H1 (cell line): Measurements from ENCODE around the gene MEGF11. TPM values are rescaled to one million over a fixed set of nuclear protein-coding genes. Genes with fewer than 3 reads are reported as not detected.
A peak's percentile ranks its signal among the peaks of the same experiment; 100 is the strongest.

Experiments used
- CTCF ChIA-PET: fragments of 300-600 bp; sonication (Branson Sonifier 250); formaldehyde crosslinking; loops from one replicate; lab custom pipeline; 2021; ENCODE audit not compliant: partially characterized antibody; lab: Charles Lee
- POLR2A ChIA-PET: fragments of 300-600 bp; sonication (Branson Sonifier 250); formaldehyde crosslinking; loops from one replicate; lab custom pipeline; 2021; ENCODE audit warnings: inconsistent platforms; ENCODE audit not compliant: partially characterized antibody; lab: Charles Lee
- DNase-seq, 2 experiments: peaks; one replicate each; pipeline versions ENCODE4 v3.0.0 to v3.0.0-alpha.2; 2010 to 2022; ENCODE audit warnings: low spot score in 2 of 2, low read depth in 1 of 2, mixed read lengths in 1 of 2
- FAIRE-seq: peaks from 2 replicates; lab custom pipeline; 2011; peaks lifted over from hg19 to GRCh38; lab: Jason Lieb, UNC
- H2AFZ ChIP-seq: 2 replicates; pipeline ENCODE4 v1.8.1; 2012; ENCODE audit warnings: low read length, inconsistent platforms
- H2AK5ac ChIP-seq: 2 replicates; pipeline ENCODE4 v1.6.1; 2013; ENCODE audit warnings: low read depth, low read length
- H2BK120ac ChIP-seq: replicated peaks from 2 replicates; pipeline ENCODE3; 2013; ENCODE audit warnings: low read depth, low read length, inconsistent platforms
- H2BK12ac ChIP-seq: 2 replicates; pipeline ENCODE4 v1.6.1; 2013; ENCODE audit warnings: low read depth, low read length
- H2BK15ac ChIP-seq: 2 replicates; pipeline ENCODE4 v1.6.1; 2013; ENCODE audit warnings: low read length
- H2BK20ac ChIP-seq: 2 replicates; pipeline ENCODE4 v1.6.1; 2013; ENCODE audit warnings: low read length
- H2BK5ac ChIP-seq: 2 replicates; pipeline ENCODE4 v1.6.1; 2013; ENCODE audit warnings: low read depth, low read length
- H3K14ac ChIP-seq: 2 replicates; pipeline ENCODE4 v1.6.1; 2013; ENCODE audit warnings: inconsistent platforms; ENCODE audit not compliant: insufficient read length
- H3K18ac ChIP-seq: 2 replicates; pipeline ENCODE4 v1.6.1; 2013; ENCODE audit warnings: low read length; ENCODE audit errors: extremely low read depth
- H3K23ac ChIP-seq: 2 replicates; pipeline ENCODE4 v1.6.1; 2013; ENCODE audit warnings: inconsistent platforms; ENCODE audit not compliant: insufficient read length
- H3K23me2 ChIP-seq: 2 replicates; pipeline ENCODE4 v1.6.1; 2013; ENCODE audit warnings: low read depth, low read length
- H3K27ac ChIP-seq: 2 replicates; pipeline ENCODE4 v1.6.1; 2011; ENCODE audit warnings: low read depth, low read length, inconsistent platforms
- H3K27me3 ChIP-seq, 4 experiments: replicated peaks in 1 of 4; 1 replicate in 1 of 4; 2 replicates in 3 of 4; pipeline versions ENCODE4 v1.6.1 to v1.8.1; 2011 to 2013; ENCODE audit warnings: low read length in 3 of 4, mild to moderate bottlenecking in 3 of 4, inconsistent platforms in 2 of 4, mixed read lengths in 2 of 4, moderate library complexity in 1 of 4; ENCODE audit not compliant: control insufficient read depth in 3 of 4, insufficient read depth in 3 of 4; ENCODE audit errors: extremely low read depth in 1 of 4
- H3K36me3 ChIP-seq, 4 experiments: 2 replicates each; pipeline versions ENCODE4 v1.6.1 to v1.8.1; 2011 to 2013; ENCODE audit warnings: mild to moderate bottlenecking in 4 of 4, low read length in 3 of 4, moderate library complexity in 2 of 4, control low read depth in 1 of 4, inconsistent platforms in 1 of 4; ENCODE audit not compliant: insufficient read depth in 4 of 4, control insufficient read depth in 2 of 4
- H3K4ac ChIP-seq: replicated peaks from 2 replicates; pipeline ENCODE3; 2013; ENCODE audit warnings: low read length, low read depth, mixed read lengths, inconsistent platforms; ENCODE audit not compliant: insufficient read length
- H3K4me1 ChIP-seq, 4 experiments: replicated peaks in 1 of 4; 1 replicate in 1 of 4; 2 replicates in 3 of 4; pipeline versions ENCODE4 v1.6.1 to v1.8.1; 2011 to 2013; ENCODE audit warnings: low read length in 3 of 4, inconsistent platforms in 2 of 4, mixed read lengths in 1 of 4; ENCODE audit not compliant: insufficient read depth in 4 of 4, control insufficient read depth in 3 of 4
- H3K4me2 ChIP-seq, 2 experiments: 2 replicates each; pipeline versions ENCODE4 v1.6.1 to v1.8.1; 2011 to 2013; ENCODE audit warnings: low read depth in 2 of 2, low read length in 2 of 2, control low read depth in 1 of 2, inconsistent platforms in 1 of 2, mild to moderate bottlenecking in 1 of 2; ENCODE audit not compliant: insufficient read depth in 1 of 2
- H3K4me3 ChIP-seq, 4 experiments: fragments of 200-600, 300-600 bp in 1 of 4; sonication (generic), shearing (Covaris generic), sonication (Bioruptor Twin) in 1 of 4; 2 replicates each; pipeline versions ENCODE4 v1.5.1 to v1.8.1; 2011 to 2016; ENCODE audit warnings: low read length in 4 of 4, low read depth in 3 of 4, control low read depth in 2 of 4, inconsistent platforms in 2 of 4, mild to moderate bottlenecking in 2 of 4, mixed read lengths in 1 of 4, moderate library complexity in 1 of 4; ENCODE audit not compliant: insufficient read depth in 2 of 4; ENCODE audit errors: extremely low read depth in 1 of 4
- H3K56ac ChIP-seq: replicated peaks from 2 replicates; pipeline ENCODE3; 2013; ENCODE audit warnings: low read depth, mild to moderate bottlenecking, mixed read lengths, low read length, inconsistent platforms; ENCODE audit not compliant: insufficient read length
- H3K79me1 ChIP-seq: 2 replicates; pipeline ENCODE4 v1.6.1; 2013; ENCODE audit warnings: low read depth, low read length, control low read depth
- H3K79me2 ChIP-seq, 2 experiments: 2 replicates each; pipeline versions ENCODE4 v1.6.1 to v1.8.1; 2012 to 2013; ENCODE audit warnings: low read length in 2 of 2, mild to moderate bottlenecking in 2 of 2, inconsistent platforms in 1 of 2; ENCODE audit not compliant: insufficient read depth in 2 of 2, control insufficient read depth in 1 of 2
- H3K9ac ChIP-seq, 4 experiments: replicated peaks in 1 of 4; 1 replicate in 1 of 4; 2 replicates in 3 of 4; pipeline versions ENCODE4 v1.6.1 to v1.8.1; 2011 to 2013; ENCODE audit warnings: low read depth in 3 of 4, low read length in 3 of 4, control low read depth in 2 of 4, mild to moderate bottlenecking in 2 of 4, moderate library complexity in 2 of 4, inconsistent platforms in 1 of 4; ENCODE audit errors: extremely low read depth in 1 of 4
- H3K9me3 ChIP-seq, 2 experiments: 2 replicates each; pipeline versions ENCODE4 v1.6.1 to v1.8.1; 2012 to 2013; ENCODE audit warnings: mild to moderate bottlenecking in 2 of 2, moderate library complexity in 2 of 2, control low read depth in 1 of 2, inconsistent platforms in 1 of 2, low read depth in 1 of 2, low read length in 1 of 2, mixed read lengths in 1 of 2; ENCODE audit not compliant: insufficient read depth in 2 of 2
- H4K20me1 ChIP-seq, 2 experiments: replicated peaks in 1 of 2; 2 replicates each; pipeline versions ENCODE3 to v1.8.1; 2011 to 2013; ENCODE audit warnings: inconsistent platforms in 2 of 2, low read length in 2 of 2, mild to moderate bottlenecking in 1 of 2; ENCODE audit not compliant: insufficient read depth in 2 of 2, control insufficient read depth in 1 of 2
- H4K5ac ChIP-seq: 2 replicates; pipeline ENCODE4 v1.6.1; 2013; ENCODE audit warnings: low read length, low read depth, mixed read lengths, inconsistent platforms; ENCODE audit not compliant: insufficient read length
- H4K8ac ChIP-seq: 2 replicates; pipeline ENCODE4 v1.8.0; 2013; ENCODE audit warnings: mild to moderate bottlenecking, moderate library complexity, low read length, inconsistent platforms; ENCODE audit not compliant: insufficient read depth; ENCODE audit errors: extremely low read depth
- H4K91ac ChIP-seq: replicated peaks from 2 replicates; pipeline ENCODE3; 2013; ENCODE audit warnings: low read length, mixed read lengths, inconsistent platforms; ENCODE audit not compliant: insufficient read length
- CBX5 ChIP-seq: fragments of 300-800, 300-1000 bp; sonication (generic); IDR thresholded peaks from 2 replicates; pipeline ENCODE4 v1.7.1; 2016; ENCODE audit warnings: antibody characterized with exemption, low read length, low read depth
- HDAC2 ChIP-seq, 2 experiments: fragments of 300-600 bp in 1 of 2; sonication (generic) in 1 of 2; IDR thresholded peaks; 2 replicates each; pipeline ENCODE4 v1.6.1; 2011 to 2012; ENCODE audit warnings: low read depth in 2 of 2, low read length in 2 of 2, mild to moderate bottlenecking in 2 of 2, moderate library complexity in 2 of 2, borderline replicate concordance in 1 of 2, inconsistent platforms in 1 of 2
- KDM1A ChIP-seq: fragments of 200-600, 300-600 bp; sonication (generic); IDR thresholded peaks from 2 replicates; pipeline ENCODE4 v1.7.1; 2016; ENCODE audit warnings: mild to moderate bottlenecking, low read length, borderline replicate concordance
- SUZ12 ChIP-seq: fragments of 200-600 bp; sonication (generic); IDR thresholded peaks from 2 replicates; pipeline ENCODE4 v1.6.1; 2012; ENCODE audit warnings: mild to moderate bottlenecking, inconsistent platforms, low read length, moderate library complexity, mixed read lengths
- WGBS, 2 experiments: shearing (Covaris generic) in 1 of 2; methylation state at CpG; one replicate each; pipeline versions ENCODE4 v1.1.6 to v1.1.7; 2013 to 2015; ENCODE audit warnings: low lambda C conversion rate in 2 of 2, mixed read lengths in 2 of 2, inconsistent platforms in 1 of 2, low coverage in 1 of 2, missing lambda C conversion rate in 1 of 2; ENCODE audit not compliant: insufficient replicate concordance in 2 of 2, insufficient coverage in 1 of 2, insufficient read length in 1 of 2; ENCODE audit errors: extremely low coverage in 1 of 2, missing lambda C conversion rate in 1 of 2; 5-methylcytosine and 5-hydroxymethylcytosine counted together
- polyA plus RNA-seq, 7 experiments: library from polyadenylated mRNA; depleted of rRNA in 3 of 7; stranded (reverse) in 5 of 7; unstranded in 2 of 7; fragments of >200 nt in 5 of 7; fragments of 200-250 nt in 2 of 7; gene quantifications; 1 replicate in 5 of 7; 2 replicates in 1 of 7; 4 replicates in 1 of 7; pipeline versions ENCODE4 v1.2.1 to v1.2.3, GENCODE V29; 2011 to 2013; ENCODE audit warnings: missing spikeins in 2 of 7, mixed read lengths in 2 of 7
- total RNA-seq: library from RNA; stranded (reverse); fragmentation: NEBNext Ultra II Directional; extraction: Animal tissue kit (Norgen Biotek cat#: 25700); gene quantifications from 2 replicates; pipeline ENCODE4 v1.2.1, GENCODE V29; 2021

Gene MEGF11
- total and polyA plus RNA-seq, 2 of the 8 experiments (the other 6 are each of a cell fraction or from before 2014, with no cell fraction given) = 4.4 to 4.8 TPM

DNA sequence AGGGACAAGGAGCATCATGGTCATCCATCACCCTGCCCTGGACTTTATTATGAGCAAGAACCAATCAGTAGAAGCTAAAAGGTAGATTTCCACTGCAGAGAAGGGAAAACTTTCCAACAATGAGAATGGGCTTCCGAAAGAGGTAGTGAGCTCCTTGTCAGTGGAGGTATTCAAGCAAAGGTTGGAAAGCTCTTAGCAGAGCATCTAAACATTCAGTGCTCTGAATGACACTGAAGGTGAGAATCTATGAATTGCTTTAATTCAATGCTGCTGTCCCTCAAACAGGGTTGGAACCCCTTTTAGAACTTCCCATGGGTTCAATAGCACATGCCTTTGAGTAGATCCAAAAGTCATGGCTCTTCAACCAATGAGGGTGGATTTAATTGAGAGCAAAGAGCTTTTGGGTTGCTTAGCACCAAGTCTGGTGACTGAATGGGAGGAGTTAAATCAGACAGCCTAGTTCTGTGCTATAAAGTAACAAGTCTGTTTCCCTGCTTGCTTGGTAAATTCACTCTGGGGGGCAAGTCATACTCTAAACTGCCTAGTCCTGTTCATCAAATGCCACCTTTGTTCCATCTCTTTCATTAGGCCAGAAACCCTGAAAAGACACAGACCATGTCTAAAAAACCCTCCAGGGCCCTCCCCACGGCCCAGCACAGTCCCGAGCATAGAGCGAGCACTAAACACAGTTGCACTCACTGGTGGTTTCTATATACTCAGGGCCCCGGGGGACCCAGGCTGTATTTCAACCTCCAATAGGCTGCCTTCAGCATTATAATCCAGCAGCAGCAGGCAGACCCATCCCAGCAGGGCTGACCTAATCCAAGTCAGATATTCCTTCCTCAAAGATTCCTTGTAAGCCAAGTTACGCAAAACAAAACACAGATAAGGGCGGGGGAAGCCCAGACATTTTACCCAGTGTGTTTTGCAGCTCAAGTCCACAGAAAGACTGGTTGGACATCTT lies 161.2 kb downstream of the MEGF11 start:
- Histone ChIP-seq H2BK5ac (no peak overlapping the region), H3K9ac (no peak overlapping the region), H3K79me1 (no peaks in the 10 kb centered on the region), H3K18ac (no peak overlapping the region), H3K27me3 (no peaks in the 10 kb centered on the region), H3K23ac (no peak overlapping the region), H3K27ac (no peak overlapping the region), H2AFZ (no peak overlapping the region), H3K9me3 (no peaks in the 10 kb centered on the region), H2BK12ac (no peak overlapping the region), H4K91ac (no peak overlapping the region), H3K4me2 (no peak overlapping the region), H2BK20ac (0 out of 2 replicates have a peak overlapping the region, but pooled peaks have one; percentile 83)
- FAIRE-seq = no peak
- DNase-seq = no peak
- 89% methylated on average over 7 of the region's 7 CpGs; no CpG with 5 or more reads in 1 of the 2 experiments for WGBS, 2 experiments
- TF ChIP-seq SUZ12 = no peak
- TF ChIP-seq CBX5 = no peak
- TF ChIP-seq HDAC2 (IDR thresholded peaks at IDR 0.05; ENCODE audit: borderline replicate concordance in 1 of 2, low read depth in 2 of 2, low read length in 2 of 2) = peak in 1 of 2 experiments; percentile 66; a peak in 1 of 4 replicates
- TF ChIP-seq KDM1A = peak; percentile 96
- TF ChIP-seq, all 59 proteins: peak for 2
- H3K14ac ChIP-seq = no peak overlapping the region
- POLR2A ChIA-PET = no interaction called here
- H3K56ac ChIP-seq = no peak overlapping the region
- H3K4me3 ChIP-seq = no peak overlapping the region
- no peaks in the 10 kb centered on the region for H4K20me1 ChIP-seq
- H2BK15ac ChIP-seq = no peak overlapping the region
- no peaks in the 10 kb centered on the region for H3K36me3 ChIP-seq
- H3K4ac ChIP-seq = no peak overlapping the region
- H2BK120ac ChIP-seq = no peak overlapping the region
- H3K79me2 ChIP-seq = no peaks in the 10 kb centered on the region
- CTCF ChIA-PET = interaction anchor here (1.0 to 1.6 kb wide), 7 partner anchors 9 to 196 kb away, joined by 3 to 5 read pairs (median 3); no protein-coding TSS in a partner anchor
- H4K8ac ChIP-seq = no peak overlapping the region
- no peak overlapping the region for H4K5ac ChIP-seq
- H3K4me1 ChIP-seq = peaks cover 0 to 7% (median 2%) of the 10 kb centered on the region in 4 experiments; a peak in 2 of 7 replicates
- H3K23me2 ChIP-seq = no peaks in the 10 kb centered on the region
- H2AK5ac ChIP-seq = no peak overlapping the region
